Transverse colon (tissue), 4 donors: ENCODE results near the gene HARBI1.

Experiments
- EP300 ChIP-seq: sonication (generic); formaldehyde crosslinking; IDR thresholded peaks from one replicate; pipeline ENCODE4 v1.6.1; 2017; ENCODE audit warnings: antibody characterized with exemption, low read depth
- POLR2A ChIP-seq: fragments of 450-650 bp; IDR thresholded peaks from one replicate; pipeline ENCODE4 v1.6.1; 2016; ENCODE audit warnings: antibody characterized with exemption, mild to moderate bottlenecking, moderate library complexity
- POLR2AphosphoS5 ChIP-seq, 3 donors: sonication (generic); formaldehyde crosslinking; IDR thresholded peaks; one replicate each; pipeline ENCODE4 v1.6.1; 2016; ENCODE audit warnings: antibody characterized with exemption in 3 of 3
- TF ChIP-seq, protein P1 (sequence below), 5 experiments: fragments of 200-600 bp in 3 of 5; fragments of 450-650 bp in 2 of 5; sonication (generic) in 3 of 5; IDR thresholded peaks; 1 replicate in 2 of 5; 2 replicates in 3 of 5; pipeline ENCODE4 v1.5.1; 2016 to 2017; ENCODE audit warnings: antibody characterized with exemption in 5 of 5, inconsistent platforms in 3 of 5, mild to moderate bottlenecking in 2 of 5, moderate library complexity in 1 of 5

DNA sequence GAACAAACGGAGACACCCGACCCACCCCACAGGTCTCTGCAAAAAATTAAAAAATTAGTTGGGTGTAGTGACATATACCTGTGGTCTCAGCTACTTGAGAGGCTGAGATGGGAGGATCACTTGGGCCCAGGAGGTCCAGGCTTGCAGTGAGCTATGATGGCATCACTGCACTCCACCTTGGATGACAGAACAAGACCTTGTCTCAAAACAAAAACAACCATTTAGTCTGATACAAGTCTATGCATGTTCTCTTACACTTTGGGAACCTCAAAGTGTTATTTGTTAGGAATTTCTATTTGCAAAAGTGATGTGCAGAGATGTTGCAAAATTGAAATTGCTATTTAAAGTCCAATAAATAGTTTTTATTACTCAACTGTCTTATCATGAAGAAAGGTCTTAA is 14.6 kb upstream of the HARBI1 start:
- TF ChIP-seq, protein P1, sequence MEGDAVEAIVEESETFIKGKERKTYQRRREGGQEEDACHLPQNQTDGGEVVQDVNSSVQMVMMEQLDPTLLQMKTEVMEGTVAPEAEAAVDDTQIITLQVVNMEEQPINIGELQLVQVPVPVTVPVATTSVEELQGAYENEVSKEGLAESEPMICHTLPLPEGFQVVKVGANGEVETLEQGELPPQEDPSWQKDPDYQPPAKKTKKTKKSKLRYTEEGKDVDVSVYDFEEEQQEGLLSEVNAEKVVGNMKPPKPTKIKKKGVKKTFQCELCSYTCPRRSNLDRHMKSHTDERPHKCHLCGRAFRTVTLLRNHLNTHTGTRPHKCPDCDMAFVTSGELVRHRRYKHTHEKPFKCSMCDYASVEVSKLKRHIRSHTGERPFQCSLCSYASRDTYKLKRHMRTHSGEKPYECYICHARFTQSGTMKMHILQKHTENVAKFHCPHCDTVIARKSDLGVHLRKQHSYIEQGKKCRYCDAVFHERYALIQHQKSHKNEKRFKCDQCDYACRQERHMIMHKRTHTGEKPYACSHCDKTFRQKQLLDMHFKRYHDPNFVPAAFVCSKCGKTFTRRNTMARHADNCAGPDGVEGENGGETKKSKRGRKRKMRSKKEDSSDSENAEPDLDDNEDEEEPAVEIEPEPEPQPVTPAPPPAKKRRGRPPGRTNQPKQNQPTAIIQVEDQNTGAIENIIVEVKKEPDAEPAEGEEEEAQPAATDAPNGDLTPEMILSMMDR (IDR thresholded peaks at IDR 0.05): no peak
- no peak for TF ChIP-seq POLR2A
- no peak for TF ChIP-seq POLR2AphosphoS5 (IDR thresholded peaks at IDR 0.05)
- no peak for TF ChIP-seq EP300
